ENCODE data around the gene WDCP. TPM values are rescaled to one million over a fixed set of nuclear protein-coding genes. Genes with fewer than 3 reads are reported as not detected.

WDCP gene
- total RNA-seq, 6 donors from 2014 or later = 1.0 to 10.6 (median 4.6) TPM

GRCh38 chr2:24082787-24083566 is 35.8 kb upstream of the WDCP start:
- peak overlapping the region in 3 of 4 donors; percentile 57 to 64 (median 60) for H3K4me3 ChIP-seq
- ATAC-seq (ENCODE audit: low FRiP score in 2 of 2) (no peak), DNase-seq (no peak)
- TF ChIP-seq EP300 (IDR thresholded peaks at IDR 0.05) = no peak
- TF ChIP-seq POLR2A (IDR thresholded peaks at IDR 0.05) = no peak
- TF ChIP-seq CTCF (IDR thresholded peaks at IDR 0.05) = no peak
- no peak for TF ChIP-seq POLR2AphosphoS5 (IDR thresholded peaks at IDR 0.05)
- H3K9me3 ChIP-seq = no peaks in the 10 kb centered on the region
- 81 to 82% methylated on average over 6 to 7 of the region's 8 CpGs for WGBS, 2 donors
- H3K36me3 ChIP-seq = peaks cover 0 to 37% (median 15%) of the 10 kb centered on the region in 4 donors
- H3K27ac ChIP-seq = peak overlapping the region; percentile 85 to 97 (median 90)
- peaks cover 22 to 36% (median 30%) of the 10 kb centered on the region in 4 donors for H3K4me1 ChIP-seq
- H3K27me3 ChIP-seq = no peaks in the 10 kb centered on the region

GRCh38 chr2:24080701-24081100 is 33.5 kb upstream of the WDCP start:
- WGBS, 2 donors = 47 to 66% methylated on average over 2 of the region's 2 CpGs
- H3K4me3 ChIP-seq = no peak overlapping the region
- peaks cover 28 to 46% (median 35%) of the 10 kb centered on the region in 4 donors for H3K4me1 ChIP-seq
- peaks cover 0 to 27% (median 14%) of the 10 kb centered on the region in 4 donors for H3K36me3 ChIP-seq
- DNase-seq (no peak), ATAC-seq (ENCODE audit: low FRiP score in 2 of 2) (no peak)
- no peaks in the 10 kb centered on the region for H3K9me3 ChIP-seq
- no peaks in the 10 kb centered on the region for H3K27me3 ChIP-seq
- H3K27ac ChIP-seq = peak overlapping the region in 1 of 4 donors; percentile 58
- TF ChIP-seq POLR2AphosphoS5 (IDR thresholded peaks at IDR 0.05) (no peak), CTCF (IDR thresholded peaks at IDR 0.05) (no peak), POLR2A (IDR thresholded peaks at IDR 0.05) (no peak), EP300 (IDR thresholded peaks at IDR 0.05) (no peak)

- no peak for TF ChIP-seq POLR2AphosphoS5 (IDR thresholded peaks at IDR 0.05)
- TF ChIP-seq CTCF (IDR thresholded peaks at IDR 0.05) = no peak
- no peak for TF ChIP-seq EP300 (IDR thresholded peaks at IDR 0.05)
- TF ChIP-seq POLR2A (IDR thresholded peaks at IDR 0.05) = no peak
- DNase-seq (no peak), ATAC-seq (ENCODE audit: low FRiP score in 2 of 2) (no peak)
- Histone ChIP-seq H3K4me3 (peak overlapping the region in 3 of 4 donors; percentile 59 to 86 (median 61)), H3K27me3 (no peaks in the 10 kb centered on the region), H3K36me3 (peaks cover 8 to 36% (median 14%) of the 10 kb centered on the region in 4 donors), H3K9me3 (no peaks in the 10 kb centered on the region), H3K27ac (peak overlapping the region; percentile 90 to 97 (median 94)), H3K4me1 (peaks cover 23 to 52% (median 31%) of the 10 kb centered on the region in 4 donors)
- 69% methylated on average over 2 of the region's 2 CpGs for WGBS, 2 donors
Observed at GRCh38 chr2:24077879-24078278, 30.7 kb upstream of the WDCP start.

- TF ChIP-seq POLR2AphosphoS5 (IDR thresholded peaks at IDR 0.05) = no peak
- no peak for TF ChIP-seq CTCF (IDR thresholded peaks at IDR 0.05)
- TF ChIP-seq EP300 (IDR thresholded peaks at IDR 0.05) = no peak
- TF ChIP-seq POLR2A (IDR thresholded peaks at IDR 0.05) = no peak
- WGBS, 2 donors = 12 to 13% methylated on average over 4 to 9 of the region's 9 CpGs
- peak overlapping the region; percentile 59 to 86 (median 64) for H3K4me3 ChIP-seq
- ATAC-seq (ENCODE audit: low FRiP score in 2 of 2) (no peak), DNase-seq (no peak)
- H3K27me3 ChIP-seq = no peaks in the 10 kb centered on the region
- H3K9me3 ChIP-seq = no peaks in the 10 kb centered on the region
- peak overlapping the region; percentile 90 to 97 (median 94) for H3K27ac ChIP-seq
- peaks cover 19 to 48% (median 28%) of the 10 kb centered on the region in 4 donors for H3K4me1 ChIP-seq
- H3K36me3 ChIP-seq = peaks cover 12 to 38% (median 14%) of the 10 kb centered on the region in 4 donors
Observed at GRCh38 chr2:24077535-24077877, 30.3 kb upstream of the WDCP start.

Data from upper lobe of left lung (tissue), 6 donors.